GM12873 (cell line): ENCODE data around the gene TBC1D22A.

ENCODE experiments used
- TF ChIP-seq, protein P1 (sequence below): IDR thresholded peaks from 2 replicates; pipeline ENCODE4 v1.5.1; 2012; ENCODE audit warnings: low read depth, mild to moderate bottlenecking, moderate library complexity, low read length, control low read depth; ENCODE audit not compliant: insufficient read depth; ENCODE audit errors: missing control alignments

Gene TBC1D22A

DNA sequence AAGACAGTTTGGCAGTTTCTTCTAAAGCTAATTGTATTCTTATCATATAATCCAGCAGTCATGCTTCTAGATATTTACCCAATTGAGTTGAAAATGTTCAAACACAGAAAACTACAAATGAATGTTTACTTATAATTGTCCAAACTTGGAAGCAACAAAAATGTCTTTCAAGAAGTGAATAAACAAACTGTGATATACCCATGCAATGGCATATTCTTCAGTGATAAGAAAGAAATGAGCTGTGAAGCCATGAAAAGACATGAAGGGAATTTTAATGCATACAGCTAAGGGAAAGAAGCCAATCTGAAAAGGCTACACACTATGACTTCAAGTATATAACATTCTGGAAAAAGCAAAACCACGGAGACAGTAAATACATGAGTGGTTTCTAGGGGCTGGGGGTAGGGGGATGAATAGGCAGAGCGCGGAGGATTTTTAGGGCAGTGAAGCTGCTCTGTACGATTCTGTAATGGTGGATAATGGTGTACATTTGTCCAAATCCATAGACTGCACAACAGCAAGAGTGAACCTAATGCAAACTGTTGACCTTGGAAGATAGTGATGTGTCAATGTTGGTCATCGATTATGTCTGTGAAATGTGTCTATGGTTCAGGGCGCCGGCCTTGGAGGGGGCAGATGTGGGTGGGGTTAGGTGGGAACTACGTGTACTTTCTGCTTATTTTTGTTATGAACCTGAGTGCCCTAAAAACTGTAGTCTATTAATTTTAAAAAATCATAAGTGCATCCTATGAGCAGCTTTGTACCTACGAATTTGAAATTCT lies 424.9 kb downstream of the TBC1D22A start:
- TF ChIP-seq, protein P1, sequence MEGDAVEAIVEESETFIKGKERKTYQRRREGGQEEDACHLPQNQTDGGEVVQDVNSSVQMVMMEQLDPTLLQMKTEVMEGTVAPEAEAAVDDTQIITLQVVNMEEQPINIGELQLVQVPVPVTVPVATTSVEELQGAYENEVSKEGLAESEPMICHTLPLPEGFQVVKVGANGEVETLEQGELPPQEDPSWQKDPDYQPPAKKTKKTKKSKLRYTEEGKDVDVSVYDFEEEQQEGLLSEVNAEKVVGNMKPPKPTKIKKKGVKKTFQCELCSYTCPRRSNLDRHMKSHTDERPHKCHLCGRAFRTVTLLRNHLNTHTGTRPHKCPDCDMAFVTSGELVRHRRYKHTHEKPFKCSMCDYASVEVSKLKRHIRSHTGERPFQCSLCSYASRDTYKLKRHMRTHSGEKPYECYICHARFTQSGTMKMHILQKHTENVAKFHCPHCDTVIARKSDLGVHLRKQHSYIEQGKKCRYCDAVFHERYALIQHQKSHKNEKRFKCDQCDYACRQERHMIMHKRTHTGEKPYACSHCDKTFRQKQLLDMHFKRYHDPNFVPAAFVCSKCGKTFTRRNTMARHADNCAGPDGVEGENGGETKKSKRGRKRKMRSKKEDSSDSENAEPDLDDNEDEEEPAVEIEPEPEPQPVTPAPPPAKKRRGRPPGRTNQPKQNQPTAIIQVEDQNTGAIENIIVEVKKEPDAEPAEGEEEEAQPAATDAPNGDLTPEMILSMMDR, result no peak

DNA sequence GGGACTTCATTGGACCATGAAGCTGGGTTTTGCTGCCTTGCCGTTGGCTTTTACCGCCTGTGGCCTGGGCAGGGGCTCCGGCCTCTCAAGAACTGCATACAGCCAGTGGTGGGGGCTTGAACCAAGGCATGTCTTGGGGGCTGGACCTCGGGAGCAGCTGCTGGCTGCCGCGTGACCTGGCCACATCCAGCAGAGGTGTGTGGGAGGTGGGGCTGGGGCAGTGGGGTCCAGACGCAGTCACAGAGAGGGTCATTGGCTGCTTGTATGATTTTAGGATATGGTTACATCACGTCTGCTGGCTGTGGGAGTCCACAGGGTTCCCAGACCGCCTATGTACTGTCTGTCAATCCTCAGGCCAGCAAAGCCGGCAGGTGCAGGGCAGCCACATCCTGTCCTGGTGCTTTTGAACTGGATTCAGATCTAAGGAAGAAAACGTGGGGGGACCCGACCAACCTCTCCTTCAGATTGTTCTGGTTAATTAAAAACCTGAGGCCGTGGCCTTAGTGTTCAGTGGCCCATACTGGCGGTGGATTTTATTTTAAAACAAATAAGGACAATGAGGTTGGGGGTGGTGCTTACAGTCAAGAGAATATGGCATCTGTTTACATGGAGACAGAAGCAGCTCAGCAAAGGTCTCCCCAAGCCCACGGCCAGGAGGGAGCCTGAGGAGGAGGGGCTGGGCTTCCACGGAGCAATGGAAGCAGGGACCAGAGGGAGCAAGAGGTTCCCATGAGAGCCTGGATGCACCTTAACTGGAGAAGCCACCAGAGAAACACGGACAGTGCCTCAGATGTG lies 426.0 kb downstream of the TBC1D22A start:
- TF ChIP-seq, protein P1, result no peak

- TF ChIP-seq, protein P1, result no peak
These were observed 426.8 kb downstream of the TBC1D22A start for GRCh38 chr22:47189056-47189916.

GRCh38 chr22:47190276-47190956 lies 428.0 kb downstream of the TBC1D22A start:
- TF ChIP-seq, protein P1, result no peak

DNA sequence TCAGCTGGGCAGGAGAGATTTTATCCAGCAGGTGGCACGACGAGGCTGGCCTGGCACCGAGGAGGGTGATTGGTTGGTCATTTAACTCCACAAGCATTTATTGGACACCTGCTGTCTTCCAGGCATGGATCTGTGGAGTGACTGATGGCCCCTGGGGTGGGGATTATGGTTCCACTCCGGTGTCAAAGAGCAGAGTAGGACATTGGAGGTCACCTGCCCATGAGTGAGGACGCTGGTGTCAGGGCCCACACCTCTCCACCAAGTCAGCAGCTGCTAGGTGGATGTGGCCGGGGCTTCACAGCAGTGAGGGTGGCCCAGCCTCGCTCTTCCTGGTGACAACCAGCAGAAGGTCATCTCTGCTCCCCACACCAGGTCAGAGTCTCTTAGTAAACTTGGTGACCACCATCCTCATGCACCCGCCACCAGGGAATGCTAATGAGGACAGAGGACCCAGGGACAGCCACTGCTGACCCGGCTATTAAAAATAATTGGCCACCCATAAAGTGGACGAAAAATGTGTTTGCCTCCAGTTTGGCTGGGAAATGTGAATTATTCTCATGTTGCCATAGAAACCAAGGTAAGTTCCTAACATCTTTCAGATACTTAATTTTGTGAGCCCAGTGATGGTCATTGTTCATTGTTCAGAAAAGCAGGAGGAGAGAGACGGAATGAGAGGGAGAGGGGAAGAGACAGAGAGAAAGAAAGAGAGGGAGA lies 428.7 kb downstream of the TBC1D22A start:
- TF ChIP-seq, protein P1, result no peak
